IMR-90 (cell line): ENCODE measurements around the gene OR5AK2.

Experiments
- CTCF ChIP-seq: conservative IDR thresholded peaks from 2 replicates; pipeline ENCODE4 v1.5.1; 2012; ENCODE audit warnings: mild to moderate bottlenecking, low read depth, low read length, improper control_type of control experiment
- NFE2L2 ChIP-seq: fragments of 150-350 bp; IDR thresholded peaks from 2 replicates; pipeline ENCODE4 v1.6.1; 2016; ENCODE audit warnings: low read depth, mild to moderate bottlenecking, low read length
- USF2 ChIP-seq: fragments of 150-350 bp; IDR thresholded peaks from 2 replicates; pipeline ENCODE4 v1.6.1; 2017; ENCODE audit warnings: mild to moderate bottlenecking, antibody characterized with exemption, low read length, low read depth

GRCh38 chr11:56990702-56991101 is 2.0 kb downstream of the OR5AK2 start:
- TF ChIP-seq USF2 (no peak), CTCF (no peak), NFE2L2 (no peak)
